Activated CD4-positive, alpha-beta T cell treated with anti-CD3 and anti-CD28 coated beads, Interleukin-2, Interleukin-4, amounts not matched to agents 100 ng/mL and 50 ng/mL, durations not matched to agents 16 hours and 8 hours (primary cell): ENCODE data around the gene TRABD.

Source experiments
- DNase-seq: peaks from one replicate; pipeline ENCODE4 v3.0.0-alpha.2; 2020; ENCODE audit warnings: low spot score

The TRABD gene

DNA sequence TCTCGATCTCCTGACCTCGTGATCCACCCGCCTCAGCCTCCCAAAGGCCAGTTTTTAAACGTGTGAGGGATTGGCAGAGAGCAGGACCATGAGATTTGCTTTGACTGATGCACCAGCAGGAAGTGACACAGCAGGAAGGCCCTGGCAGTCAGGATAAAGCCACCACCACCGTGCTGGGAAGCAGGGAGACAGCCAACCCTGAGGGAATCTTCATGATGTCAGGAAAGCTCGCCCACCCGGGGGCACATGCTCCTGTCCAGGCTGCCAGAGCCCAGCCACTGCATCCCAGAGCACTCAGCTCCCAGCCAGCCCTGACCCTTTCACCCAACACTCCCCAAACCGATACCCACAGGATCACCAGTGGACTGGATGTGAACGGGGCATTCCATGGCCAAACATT is 53.0 kb downstream of the TRABD start:
- no peak for DNase-seq

DNA sequence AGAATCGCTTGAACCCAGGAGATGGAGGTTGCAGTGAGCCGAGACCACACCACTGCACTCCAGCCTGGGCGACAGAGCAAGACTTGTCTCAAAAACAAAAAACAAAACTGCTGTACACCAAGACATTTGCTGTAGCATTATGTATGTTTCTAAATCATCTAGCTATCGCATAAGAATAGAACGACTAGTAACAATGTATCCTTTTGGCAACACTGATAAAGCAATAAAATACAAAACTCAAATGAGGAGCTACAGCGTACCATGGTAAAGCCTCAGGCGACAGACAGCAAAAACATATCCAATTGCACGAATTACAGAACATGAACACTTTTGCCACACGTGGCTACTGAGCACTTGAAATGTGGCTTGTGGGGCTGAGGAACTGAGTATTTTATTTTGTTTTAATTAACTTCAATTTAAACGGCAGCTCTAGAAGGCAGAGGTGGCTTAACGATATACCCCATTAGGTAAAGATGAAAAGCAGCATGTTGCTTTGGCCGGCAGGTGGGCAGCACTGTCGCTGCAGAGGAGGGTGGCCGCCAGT is 56.8 kb downstream of the TRABD start:
- no peak for DNase-seq

DNA sequence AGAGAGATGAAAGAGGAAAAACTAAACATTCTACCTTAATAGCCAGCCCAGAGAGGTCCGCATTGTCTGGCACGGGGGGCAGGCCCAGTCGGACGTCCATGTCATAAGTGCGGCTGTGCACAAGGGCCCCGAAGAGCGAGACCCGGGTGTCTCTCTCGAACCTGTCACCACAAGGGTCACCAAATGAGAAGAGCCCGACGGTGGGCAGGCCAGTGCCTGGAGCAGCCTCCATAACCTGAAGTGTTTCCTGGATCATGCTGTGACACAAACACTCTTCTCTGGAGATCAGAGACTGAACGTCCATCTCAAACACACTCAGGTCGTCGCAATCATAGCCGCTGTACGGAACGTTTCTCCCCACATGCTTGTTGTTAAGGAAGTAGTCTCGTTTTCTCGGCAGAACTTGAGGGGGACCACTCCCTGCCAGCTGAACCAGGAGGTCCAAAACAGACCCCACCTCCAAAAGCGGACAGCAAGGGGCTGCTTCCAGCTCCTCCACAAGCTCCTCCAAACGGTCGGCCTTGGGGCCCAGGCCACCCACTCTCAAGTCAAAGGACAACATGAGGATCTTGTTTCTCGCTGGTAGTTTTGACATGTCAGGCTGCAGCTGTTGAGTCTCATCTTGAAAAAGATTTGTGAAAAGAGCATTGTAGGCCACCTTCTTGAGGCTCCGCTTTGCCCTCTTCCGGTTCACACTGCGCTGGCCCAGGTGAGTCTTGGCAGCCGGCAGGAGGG is 58.1 kb downstream of the TRABD start:
- no peak for DNase-seq

DNA sequence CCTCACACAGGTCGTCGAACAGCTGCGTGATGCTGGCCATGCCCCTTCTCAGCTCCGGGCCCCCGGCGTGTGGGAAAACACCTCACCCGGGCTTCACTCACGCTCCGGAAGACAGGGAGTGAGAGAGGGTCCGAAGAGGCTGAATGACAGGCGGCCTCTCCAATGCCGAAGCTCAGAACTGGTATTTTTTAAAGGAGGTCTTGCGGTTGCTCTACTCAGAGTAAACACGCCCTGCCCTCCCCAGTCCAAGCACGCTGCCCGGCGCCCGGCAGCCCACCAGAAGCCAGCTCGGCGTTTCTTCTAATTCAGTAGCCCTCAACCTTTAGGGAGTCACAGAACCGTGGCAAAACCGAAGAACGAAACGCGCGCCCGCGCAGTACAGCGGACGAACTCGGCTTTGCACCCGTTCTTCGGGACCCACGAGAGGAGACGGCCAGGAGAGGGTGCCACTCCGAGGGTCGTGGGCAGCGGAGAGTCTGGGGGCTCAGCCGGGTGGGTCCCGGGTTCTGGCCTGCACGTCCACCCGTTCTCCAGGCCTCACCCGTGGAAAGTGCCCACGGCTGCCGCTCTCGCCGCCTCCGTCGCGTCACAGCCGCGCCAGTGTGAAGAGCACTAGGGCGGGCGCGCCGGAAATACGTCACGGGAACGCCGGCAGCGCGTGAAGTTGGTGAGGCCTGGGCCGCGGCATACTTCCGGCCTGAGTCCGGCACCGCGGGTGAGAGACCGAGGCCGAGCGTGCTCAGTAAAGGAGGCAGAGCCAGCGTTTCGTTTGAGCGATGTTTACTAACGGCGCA is 58.9 kb downstream of the TRABD start, which contains the start of gene TUBGCP6:
Gene TUBGCP6, minus strand, starts transcription at position 604 of the 794 bp plus-strand sequence. Its CDS starts 564 bp downstream, at position 40.
- DNase-seq, result peak; percentile 93

DNA sequence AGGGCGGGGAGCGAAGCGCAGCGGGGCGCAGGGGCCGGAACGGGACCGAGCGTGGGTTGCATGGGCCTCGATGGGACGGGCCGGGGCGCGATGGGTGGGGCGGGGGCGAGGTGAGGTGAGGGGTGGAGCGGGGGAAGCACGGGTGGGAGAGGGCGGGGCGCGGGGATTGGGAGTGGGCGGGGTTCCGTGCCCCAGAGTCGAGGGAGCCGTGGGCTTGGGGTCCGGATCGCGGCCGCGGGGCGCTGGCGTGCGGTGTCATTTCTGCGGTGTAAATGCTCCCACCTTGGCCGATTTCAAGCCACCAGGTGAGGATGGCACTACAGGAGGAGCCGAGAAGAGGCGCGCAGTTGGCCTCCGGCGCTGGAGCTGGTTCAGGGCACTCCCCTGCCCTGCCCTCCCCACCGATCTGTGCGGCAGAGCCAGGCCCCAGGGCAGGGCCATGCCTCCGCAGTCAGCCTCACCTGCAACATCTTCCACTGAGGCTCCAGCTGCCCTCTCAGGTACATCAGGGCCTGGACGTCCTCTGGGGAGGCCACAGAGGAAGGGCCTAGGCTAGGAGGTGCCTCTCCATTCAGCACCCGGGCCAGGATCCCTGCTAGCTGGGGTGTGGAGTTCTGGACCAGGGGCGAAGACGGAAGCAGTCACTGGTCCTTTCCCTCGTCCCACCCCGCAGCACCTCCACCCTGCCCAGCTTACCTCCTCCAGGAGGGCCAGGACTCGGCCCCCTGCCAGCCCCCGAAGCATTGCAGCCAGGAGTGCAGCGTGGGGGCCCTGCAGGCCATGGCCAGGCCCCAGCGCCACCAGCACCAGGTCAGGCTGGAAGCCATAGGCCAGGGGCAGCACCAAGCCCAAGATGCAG is 59.7 kb downstream of the TRABD start:
- no peak for DNase-seq

DNA sequence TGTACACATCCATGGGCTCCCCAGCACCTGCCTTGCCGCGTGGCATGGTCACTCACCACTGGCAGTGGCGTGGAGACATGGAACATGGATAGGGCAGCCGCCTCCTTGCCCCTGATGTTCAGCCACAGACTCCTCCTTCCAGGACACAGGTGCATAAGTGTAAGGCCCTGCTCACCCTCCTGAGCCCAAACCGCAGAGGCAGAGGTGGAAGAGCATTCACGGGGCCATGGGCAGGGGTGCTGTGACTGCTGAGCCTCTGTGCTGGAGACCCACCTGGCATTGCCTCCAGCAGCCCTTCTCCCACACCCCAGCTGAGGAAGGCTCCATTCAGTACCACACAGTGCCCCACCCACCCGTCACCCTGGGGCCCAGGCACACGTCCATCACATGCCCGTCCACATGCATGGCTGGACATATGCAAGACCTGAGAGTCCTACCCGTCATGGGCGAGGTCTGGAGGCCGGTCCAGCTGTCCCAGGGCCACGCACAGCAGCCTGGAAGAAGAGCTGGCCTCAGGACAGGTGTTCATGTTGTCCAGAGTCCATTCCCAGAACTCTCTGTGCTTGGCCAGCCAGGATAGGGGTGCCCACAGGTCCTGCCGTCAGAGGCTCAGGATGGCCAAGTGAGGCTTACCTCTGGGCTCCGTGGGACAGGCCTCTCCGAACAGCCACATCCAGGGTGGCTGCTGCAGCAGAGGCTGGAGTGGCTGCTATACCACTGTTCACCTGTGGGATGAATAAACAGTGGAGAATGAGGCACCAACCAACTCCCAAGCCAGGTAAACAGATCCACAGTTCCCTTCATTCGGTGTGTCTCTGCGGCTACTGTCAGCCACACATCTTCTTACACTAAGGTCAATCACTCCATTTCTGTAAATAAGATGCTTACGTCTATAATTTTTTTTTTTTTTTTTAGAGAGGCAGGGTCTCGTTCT is 60.8 kb downstream of the TRABD start:
- DNase-seq, result no peak

GRCh38 chr22:50247748-50248147 is 62.0 kb downstream of the TRABD start:
- peak; percentile 66 for DNase-seq

GRCh38 chr22:50248196-50249081 is 62.7 kb downstream of the TRABD start:
- no peak for DNase-seq
